Astrocyte (in vitro differentiated cells and primary cell): Measurements from ENCODE around the gene FRMD3.

ENCODE experiments used
- EZH2 ChIP-seq: IDR thresholded peaks from 2 replicates; pipeline ENCODE4 v1.6.1; 2012; ENCODE audit warnings: mild to moderate bottlenecking, low read length, inconsistent platforms; ENCODE audit not compliant: insufficient read depth
- TF ChIP-seq, protein P1 (sequence below): IDR thresholded peaks from 2 replicates; pipeline ENCODE4 v1.5.1; 2011; ENCODE audit warnings: low read depth, mild to moderate bottlenecking, inconsistent platforms, low read length, moderate library complexity; ENCODE audit not compliant: insufficient read depth

DNA sequence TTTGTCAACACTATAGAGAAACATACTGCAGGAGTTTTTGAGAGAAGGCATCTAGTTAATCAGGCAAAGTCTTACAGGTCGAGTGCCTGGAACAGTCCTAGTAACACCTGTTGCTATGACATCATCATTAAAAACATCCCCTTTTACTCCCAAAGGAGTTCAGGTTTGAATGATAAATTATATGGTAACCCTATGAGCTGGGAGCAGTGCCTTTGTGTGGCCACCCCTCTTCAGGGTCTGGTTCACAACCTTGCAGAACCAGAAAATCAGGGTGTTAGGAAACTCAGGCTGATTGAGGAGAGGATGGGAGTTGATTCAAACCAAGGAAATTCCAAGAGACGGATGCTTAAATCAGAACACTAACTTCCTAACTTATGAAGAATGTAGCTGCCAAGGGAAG lies 296.1 kb downstream of the FRMD3 start:
- TF ChIP-seq, protein P1, sequence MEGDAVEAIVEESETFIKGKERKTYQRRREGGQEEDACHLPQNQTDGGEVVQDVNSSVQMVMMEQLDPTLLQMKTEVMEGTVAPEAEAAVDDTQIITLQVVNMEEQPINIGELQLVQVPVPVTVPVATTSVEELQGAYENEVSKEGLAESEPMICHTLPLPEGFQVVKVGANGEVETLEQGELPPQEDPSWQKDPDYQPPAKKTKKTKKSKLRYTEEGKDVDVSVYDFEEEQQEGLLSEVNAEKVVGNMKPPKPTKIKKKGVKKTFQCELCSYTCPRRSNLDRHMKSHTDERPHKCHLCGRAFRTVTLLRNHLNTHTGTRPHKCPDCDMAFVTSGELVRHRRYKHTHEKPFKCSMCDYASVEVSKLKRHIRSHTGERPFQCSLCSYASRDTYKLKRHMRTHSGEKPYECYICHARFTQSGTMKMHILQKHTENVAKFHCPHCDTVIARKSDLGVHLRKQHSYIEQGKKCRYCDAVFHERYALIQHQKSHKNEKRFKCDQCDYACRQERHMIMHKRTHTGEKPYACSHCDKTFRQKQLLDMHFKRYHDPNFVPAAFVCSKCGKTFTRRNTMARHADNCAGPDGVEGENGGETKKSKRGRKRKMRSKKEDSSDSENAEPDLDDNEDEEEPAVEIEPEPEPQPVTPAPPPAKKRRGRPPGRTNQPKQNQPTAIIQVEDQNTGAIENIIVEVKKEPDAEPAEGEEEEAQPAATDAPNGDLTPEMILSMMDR = no peak
- TF ChIP-seq EZH2 = no peak
